Erythroblast (primary cell): ENCODE results near the gene AGBL4.

ENCODE experiments used
- GATA1 ChIP-seq: IDR thresholded peaks from 2 replicates; pipeline ENCODE4 v1.6.1; 2011; ENCODE audit warnings: low read depth, mild to moderate bottlenecking, control low read depth, low read length, moderate library complexity
- POLR2A ChIP-seq: IDR thresholded peaks from 2 replicates; pipeline ENCODE4 v1.6.1; 2011; ENCODE audit warnings: mild to moderate bottlenecking, low read length

DNA sequence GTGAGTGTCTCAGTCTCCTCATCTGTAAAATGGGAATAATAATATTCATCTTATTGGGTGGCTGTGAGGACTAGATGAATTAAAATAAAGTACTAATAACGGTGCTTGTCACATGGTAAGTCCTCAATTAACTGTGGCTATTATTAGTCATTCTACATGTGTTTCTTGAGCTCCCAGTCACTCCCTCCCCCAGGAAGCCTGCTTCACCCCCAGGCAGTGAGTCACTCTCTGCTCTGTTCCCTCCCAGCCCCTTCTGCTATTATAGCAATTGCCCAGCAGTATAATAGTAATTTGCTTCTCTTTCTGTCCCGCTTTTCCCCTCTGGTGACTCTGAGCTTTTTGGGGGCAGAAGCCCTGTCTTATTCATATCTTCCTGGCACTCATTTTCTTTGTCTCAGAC is 1349.1 kb downstream of the AGBL4 start:
- TF ChIP-seq POLR2A: no peak
- no peak for TF ChIP-seq GATA1
